Nephron progenitor cell (in vitro differentiated cells): Measurements from ENCODE around the gene FCRL2.
"Not testable (repeated sequence)": the region's sequence is repeated elsewhere in the genome, so short reads cannot be mapped to it uniquely, and the experiment has no call there.

Experiments
- DNase-seq: peaks from one replicate; pipeline ENCODE4 v3.0.0; 2021
- H3K27ac Mint-ChIP-seq: 2 replicates; pipeline ENCODE4 v1.8.0; 2021; ENCODE audit warnings: mild to moderate bottlenecking, moderate library complexity, mixed read lengths
- H3K27me3 Mint-ChIP-seq: 2 replicates; pipeline ENCODE4 v1.8.0; 2021; ENCODE audit warnings: mild to moderate bottlenecking, low read depth, mixed read lengths; ENCODE audit not compliant: poor library complexity
- H3K36me3 Mint-ChIP-seq: 2 replicates; pipeline ENCODE4 v1.8.0; 2021; ENCODE audit warnings: low read depth, mixed read lengths
- H3K4me1 Mint-ChIP-seq: 2 replicates; pipeline ENCODE4 v1.8.0; 2021; ENCODE audit warnings: mixed read lengths
- H3K4me3 Mint-ChIP-seq: 2 replicates; pipeline ENCODE4 v1.8.0; 2021; ENCODE audit warnings: mild to moderate bottlenecking, moderate library complexity, mixed read lengths
- H3K9me3 Mint-ChIP-seq: 2 replicates; pipeline ENCODE4 v1.8.0; 2021; ENCODE audit warnings: mild to moderate bottlenecking, moderate library complexity, mixed read lengths
- TF ChIP-seq, protein P1 (sequence below): fragments of 200-600 bp; sonication (generic); IDR thresholded peaks from 2 replicates; pipeline ENCODE4 v1.5.0; 2021; ENCODE audit warnings: antibody characterized with exemption

The FCRL2 gene

DNA sequence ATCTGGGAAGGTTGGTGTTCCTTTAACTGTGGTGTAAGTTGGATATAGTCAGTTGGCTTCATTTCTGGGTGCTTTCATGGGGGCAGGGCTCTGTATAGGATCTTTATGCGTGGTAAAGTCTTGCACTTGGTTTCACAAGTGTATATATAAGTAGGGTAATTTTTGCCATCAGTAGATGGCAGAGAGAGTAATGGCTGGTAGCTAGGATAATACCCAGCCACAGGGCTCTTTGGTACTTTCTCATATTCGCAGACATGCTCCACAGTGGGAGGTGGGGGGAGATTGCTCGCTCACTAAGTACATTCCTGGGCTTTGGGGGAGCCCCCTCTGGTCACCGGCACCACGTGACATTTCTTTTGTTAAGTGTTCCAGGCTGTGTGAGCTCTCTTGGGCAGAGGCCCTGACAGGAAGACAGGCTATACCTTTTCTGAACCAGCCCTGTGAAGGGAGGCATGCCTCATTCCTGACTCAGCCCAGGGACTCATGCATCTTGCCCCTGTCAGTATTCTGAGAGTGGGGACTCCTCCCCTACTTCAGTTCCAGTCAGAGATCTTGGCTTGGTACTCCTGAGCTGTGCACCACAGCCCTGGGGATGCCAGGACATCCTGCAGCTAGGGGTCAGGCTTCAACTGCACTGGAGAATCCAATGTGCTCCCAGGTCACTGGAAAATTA lies 37.6 kb downstream of the FCRL2 start:
- Mint-ChIP-seq H3K27ac (no peak overlapping the region), H3K9me3 (no peaks in the 10 kb centered on the region), H3K4me3 (no peak overlapping the region), H3K27me3 (no peaks in the 10 kb centered on the region), H3K4me1 (no peaks in the 10 kb centered on the region), H3K36me3 (no peaks in the 10 kb centered on the region)
- DNase-seq: no peak
- TF ChIP-seq, protein P1, sequence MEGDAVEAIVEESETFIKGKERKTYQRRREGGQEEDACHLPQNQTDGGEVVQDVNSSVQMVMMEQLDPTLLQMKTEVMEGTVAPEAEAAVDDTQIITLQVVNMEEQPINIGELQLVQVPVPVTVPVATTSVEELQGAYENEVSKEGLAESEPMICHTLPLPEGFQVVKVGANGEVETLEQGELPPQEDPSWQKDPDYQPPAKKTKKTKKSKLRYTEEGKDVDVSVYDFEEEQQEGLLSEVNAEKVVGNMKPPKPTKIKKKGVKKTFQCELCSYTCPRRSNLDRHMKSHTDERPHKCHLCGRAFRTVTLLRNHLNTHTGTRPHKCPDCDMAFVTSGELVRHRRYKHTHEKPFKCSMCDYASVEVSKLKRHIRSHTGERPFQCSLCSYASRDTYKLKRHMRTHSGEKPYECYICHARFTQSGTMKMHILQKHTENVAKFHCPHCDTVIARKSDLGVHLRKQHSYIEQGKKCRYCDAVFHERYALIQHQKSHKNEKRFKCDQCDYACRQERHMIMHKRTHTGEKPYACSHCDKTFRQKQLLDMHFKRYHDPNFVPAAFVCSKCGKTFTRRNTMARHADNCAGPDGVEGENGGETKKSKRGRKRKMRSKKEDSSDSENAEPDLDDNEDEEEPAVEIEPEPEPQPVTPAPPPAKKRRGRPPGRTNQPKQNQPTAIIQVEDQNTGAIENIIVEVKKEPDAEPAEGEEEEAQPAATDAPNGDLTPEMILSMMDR: no peak

DNA sequence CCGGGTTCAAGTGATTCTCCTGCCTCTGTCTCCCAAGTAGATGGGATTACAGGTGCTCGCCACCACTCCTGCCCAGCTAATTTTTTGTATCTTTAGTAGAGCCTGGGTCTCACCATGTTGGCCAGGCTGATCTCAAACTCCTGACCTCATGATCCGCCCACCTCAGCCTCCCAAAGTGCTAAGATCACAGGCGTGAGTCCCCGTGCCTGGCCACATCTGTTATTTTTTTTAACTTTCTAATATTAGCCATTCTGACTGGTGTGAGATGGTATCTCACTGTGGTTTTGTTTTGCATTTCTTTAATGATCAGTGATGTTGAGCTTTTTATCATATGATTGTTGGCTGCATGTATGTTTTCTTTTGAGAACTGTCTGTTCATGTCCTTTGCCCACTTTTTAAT lies 40.9 kb downstream of the FCRL2 start:
- H3K27ac Mint-ChIP-seq, H3K36me3 Mint-ChIP-seq, H3K9me3 Mint-ChIP-seq, H3K27me3 Mint-ChIP-seq, DNase-seq, H3K4me1 Mint-ChIP-seq, H3K4me3 Mint-ChIP-seq: not testable (repeated sequence)

DNA sequence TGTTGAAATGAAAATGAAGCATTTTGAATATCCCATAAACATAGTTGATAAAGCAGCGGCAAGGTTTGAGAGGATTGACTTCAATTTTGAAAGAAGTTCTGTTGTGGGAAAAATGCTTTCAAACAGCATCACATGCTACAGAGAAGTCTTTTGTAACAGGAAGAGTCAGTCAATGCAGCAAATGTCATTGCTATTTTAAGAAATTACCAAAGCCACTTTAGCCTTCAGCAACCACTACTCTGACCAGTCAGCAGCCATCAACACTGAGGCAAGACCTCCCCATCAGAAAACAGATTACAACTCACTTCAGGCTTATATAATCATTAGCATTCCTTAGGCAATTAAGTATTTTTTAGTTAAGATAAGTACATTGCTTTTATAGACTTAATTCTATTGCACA lies 42.6 kb downstream of the FCRL2 start:
- Mint-ChIP-seq H3K9me3 (no peaks in the 10 kb centered on the region), H3K27me3 (peaks cover 3% of the 10 kb centered on the region), H3K4me3 (no peak overlapping the region), H3K27ac (no peak overlapping the region), H3K36me3 (no peaks in the 10 kb centered on the region), H3K4me1 (no peaks in the 10 kb centered on the region)
- no peak for DNase-seq
- TF ChIP-seq, protein P1: no peak

DNA sequence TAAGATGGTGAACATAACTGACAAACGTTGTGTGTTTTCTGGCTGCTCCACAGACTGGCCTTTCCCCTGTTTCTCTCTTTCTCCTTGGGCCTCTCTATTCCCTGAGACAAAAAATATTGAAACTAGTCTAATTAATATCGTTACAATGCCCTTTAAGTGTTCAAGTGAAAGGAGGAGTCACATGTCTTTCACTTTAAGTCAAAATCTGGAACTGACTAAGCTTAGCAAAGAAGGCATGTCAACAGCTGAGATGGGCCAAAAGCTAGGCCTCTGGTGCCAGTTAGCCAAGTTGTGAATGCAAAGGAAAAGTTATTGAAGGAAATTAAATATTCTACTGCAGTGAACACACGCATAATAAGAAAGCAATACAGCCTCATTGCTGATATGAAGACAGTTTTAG lies 44.2 kb downstream of the FCRL2 start:
- H3K27ac Mint-ChIP-seq: no peak overlapping the region
- TF ChIP-seq, protein P1: no peak
- DNase-seq: no peak
- H3K27me3 Mint-ChIP-seq: peaks cover 3% of the 10 kb centered on the region
- no peak overlapping the region for H3K4me3 Mint-ChIP-seq
- H3K36me3 Mint-ChIP-seq: no peaks in the 10 kb centered on the region
- no peaks in the 10 kb centered on the region for H3K9me3 Mint-ChIP-seq
- H3K4me1 Mint-ChIP-seq: no peaks in the 10 kb centered on the region

DNA sequence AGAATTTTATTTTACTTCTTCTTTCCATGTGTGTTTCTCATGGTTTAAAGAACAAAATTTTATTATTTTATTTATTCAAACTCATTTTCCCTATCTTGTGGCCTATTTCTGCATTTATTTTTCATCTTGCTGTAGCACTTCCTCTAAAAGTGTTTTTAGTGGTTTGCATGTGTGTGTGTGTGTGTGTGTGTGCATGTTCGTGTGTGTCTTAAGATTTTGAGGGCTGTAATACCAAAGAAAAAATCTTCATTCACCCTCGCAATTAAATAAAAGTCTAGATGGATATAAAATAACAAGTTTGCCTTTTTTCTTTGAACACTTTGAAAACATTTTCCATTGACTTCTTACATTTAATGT lies 51.7 kb downstream of the FCRL2 start:
- Mint-ChIP-seq H3K27ac (no peak overlapping the region), H3K9me3 (peaks cover 26% of the 10 kb centered on the region), H3K4me3 (no peak overlapping the region), H3K4me1 (no peaks in the 10 kb centered on the region), H3K27me3 (peaks cover 3% of the 10 kb centered on the region), H3K36me3 (no peaks in the 10 kb centered on the region)
- TF ChIP-seq, protein P1: no peak
- DNase-seq: no peak

DNA sequence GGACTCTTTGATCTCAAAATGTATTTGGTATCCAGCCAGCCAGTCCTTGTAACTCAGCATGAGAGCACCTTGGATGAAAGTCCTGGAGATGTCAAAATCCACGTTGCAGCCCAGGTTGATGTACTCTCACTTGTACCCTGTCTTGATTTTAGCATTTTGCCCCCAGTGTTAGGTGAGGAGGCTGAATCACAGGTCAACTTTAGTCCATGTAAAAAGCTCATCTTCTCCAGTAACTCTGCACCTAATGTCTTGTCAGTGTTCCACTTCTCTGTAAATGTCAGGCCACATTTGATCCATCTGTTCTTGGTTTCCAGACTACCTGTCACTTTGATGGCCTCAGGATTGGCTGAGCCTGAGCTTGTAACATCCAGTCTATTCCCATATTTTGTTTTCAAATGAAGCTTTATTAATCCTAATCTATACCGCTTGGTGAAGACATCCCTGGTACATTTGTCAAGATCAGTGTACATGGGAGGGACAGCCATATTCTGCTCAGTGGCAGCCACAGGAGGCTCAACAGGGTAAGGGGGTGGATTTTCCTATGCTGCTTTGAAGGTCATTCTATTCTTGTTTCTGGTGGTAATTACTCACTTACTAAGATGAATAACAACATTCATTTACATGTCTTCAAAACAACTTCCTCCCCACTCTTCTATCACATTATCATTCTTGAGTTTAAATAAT lies 52.3 kb downstream of the FCRL2 start:
- no peaks in the 10 kb centered on the region for H3K4me1 Mint-ChIP-seq
- DNase-seq: no peak
- H3K27me3 Mint-ChIP-seq: peaks cover 3% of the 10 kb centered on the region
- H3K4me3 Mint-ChIP-seq: no peak overlapping the region
- TF ChIP-seq, protein P1: no peak
- no peak overlapping the region for H3K27ac Mint-ChIP-seq
- H3K36me3 Mint-ChIP-seq: no peaks in the 10 kb centered on the region
- H3K9me3 Mint-ChIP-seq: peaks cover 26% of the 10 kb centered on the region
